COLO668 (cell line): Measurements from ENCODE around the gene PRCC.
A peak's percentile ranks its signal among the peaks of the same experiment; 100 is the strongest.

Experiments
- DNase-seq: peaks from one replicate; lab custom pipeline; 2025; ENCODE audit not compliant: unreplicated experiment; lab: John Stamatoyannopoulos, UW

Gene PRCC, protein sequence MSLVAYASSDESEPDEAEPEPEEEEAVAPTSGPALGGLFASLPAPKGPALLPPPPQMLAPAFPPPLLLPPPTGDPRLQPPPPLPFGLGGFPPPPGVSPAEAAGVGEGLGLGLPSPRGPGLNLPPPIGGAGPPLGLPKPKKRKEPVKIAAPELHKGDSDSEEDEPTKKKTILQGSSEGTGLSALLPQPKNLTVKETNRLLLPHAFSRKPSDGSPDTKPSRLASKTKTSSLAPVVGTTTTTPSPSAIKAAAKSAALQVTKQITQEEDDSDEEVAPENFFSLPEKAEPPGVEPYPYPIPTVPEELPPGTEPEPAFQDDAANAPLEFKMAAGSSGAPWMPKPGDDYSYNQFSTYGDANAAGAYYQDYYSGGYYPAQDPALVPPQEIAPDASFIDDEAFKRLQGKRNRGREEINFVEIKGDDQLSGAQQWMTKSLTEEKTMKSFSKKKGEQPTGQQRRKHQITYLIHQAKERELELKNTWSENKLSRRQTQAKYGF

DNA sequence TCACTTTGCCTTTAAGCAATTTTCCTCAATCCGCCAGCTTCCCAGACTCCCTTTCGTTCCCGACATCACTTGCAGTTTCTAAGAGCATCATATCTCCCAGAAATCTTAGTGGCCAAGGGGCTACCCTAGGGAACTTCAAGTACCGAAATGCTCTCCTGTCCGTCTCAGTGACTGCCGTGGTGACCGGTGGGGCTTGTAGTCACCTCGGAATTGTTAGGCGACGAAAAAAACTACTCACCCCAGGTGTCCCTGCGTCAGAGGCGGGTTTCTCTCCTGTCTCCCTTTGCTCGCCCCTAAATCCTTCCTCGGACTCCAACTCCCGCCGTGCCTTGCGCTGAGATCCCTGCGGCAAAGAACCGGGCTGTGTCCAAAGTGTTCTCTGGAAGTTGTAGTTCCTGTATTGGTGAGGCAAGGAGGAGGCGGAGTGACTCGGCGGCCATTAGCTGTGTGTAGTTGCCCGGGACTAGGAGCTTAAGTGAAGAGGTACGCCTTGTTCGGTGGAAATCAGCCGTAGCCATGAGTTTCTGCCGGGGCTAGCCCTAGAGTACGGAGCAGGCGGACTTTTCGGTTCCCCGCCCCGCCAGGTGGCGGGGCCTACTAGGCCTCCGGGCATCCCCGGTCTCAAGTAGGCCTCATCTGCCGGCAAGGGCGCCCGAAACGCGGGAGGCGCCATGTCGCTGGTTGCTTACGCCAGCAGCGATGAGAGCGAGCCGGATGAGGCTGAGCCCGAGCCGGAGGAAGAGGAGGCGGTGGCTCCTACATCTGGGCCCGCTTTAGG is at the start of gene PRCC:
Gene PRCC, plus strand, starts transcription at position 435 of the 778 bp plus-strand sequence. Its CDS starts 237 bp downstream, at position 672.
- peak; percentile 99 for DNase-seq

DNA sequence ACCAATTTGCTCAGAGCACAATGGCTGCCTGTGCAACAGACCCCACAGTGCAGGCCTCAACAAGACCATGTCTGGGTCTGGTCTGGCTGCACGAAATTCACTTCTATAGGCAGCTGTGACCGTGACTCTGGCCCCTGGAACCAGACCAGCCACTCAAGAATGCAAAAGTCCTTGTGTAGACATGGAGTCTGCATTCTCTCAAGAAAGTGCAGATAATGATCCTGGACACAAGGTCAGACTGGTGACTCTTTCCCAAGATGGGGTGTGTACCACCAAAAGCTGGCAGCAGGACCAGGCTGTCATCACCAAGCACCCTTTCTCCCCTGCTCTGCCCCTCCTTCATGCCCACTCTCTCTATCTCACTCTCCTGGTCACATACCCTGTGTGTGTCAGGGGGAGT is 46.2 kb upstream of the PRCC start:
- DNase-seq: no peak

DNA sequence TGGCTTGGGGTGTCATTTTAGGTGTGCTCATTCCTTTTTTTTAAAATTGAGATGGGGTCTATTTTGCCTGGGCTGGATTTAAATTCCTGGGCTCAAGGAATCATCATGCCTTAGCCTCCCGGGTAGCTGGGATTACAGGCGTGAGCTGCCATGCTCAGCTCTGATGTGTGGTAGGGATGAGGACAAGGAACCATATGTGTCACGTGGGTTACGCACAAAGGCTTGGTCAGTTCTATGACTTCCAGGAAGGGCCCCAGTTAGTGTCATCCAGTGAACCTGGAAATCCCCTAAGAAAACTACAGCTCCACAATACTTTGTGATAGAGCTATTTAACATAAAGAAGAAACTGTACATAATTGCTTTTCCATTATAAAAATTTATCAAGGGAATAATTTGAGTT is 45.8 kb upstream of the PRCC start:
- no peak for DNase-seq

DNA sequence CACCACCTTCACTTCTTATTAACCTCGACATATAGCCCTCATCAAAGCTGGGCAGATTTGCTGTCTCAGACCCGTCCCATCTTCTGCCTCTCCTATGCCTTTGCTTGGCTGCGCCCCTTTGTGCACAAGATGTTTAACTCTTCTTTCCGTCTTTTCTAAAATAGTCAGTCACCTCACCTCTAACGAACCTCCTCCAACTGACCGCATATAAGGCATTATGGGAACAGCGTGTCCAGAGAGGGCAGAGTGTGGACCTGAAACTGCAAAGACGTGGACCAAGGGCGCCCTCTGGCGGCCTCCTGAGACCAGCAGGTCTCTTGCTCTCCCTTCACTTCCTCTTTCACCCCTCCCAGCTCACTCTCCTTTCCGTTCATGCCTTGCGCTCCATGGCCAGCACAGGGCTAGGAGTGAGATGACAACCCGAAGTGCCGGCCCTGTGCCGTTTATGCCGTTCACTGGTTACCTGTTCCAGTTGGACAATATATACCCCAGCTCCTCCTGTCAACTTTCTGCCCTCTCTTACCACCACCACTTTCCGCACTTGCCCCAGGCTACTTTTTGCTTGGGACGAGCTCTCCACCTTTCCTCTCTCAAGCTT is 41.6 kb upstream of the PRCC start:
- DNase-seq: peak; percentile 93

DNA sequence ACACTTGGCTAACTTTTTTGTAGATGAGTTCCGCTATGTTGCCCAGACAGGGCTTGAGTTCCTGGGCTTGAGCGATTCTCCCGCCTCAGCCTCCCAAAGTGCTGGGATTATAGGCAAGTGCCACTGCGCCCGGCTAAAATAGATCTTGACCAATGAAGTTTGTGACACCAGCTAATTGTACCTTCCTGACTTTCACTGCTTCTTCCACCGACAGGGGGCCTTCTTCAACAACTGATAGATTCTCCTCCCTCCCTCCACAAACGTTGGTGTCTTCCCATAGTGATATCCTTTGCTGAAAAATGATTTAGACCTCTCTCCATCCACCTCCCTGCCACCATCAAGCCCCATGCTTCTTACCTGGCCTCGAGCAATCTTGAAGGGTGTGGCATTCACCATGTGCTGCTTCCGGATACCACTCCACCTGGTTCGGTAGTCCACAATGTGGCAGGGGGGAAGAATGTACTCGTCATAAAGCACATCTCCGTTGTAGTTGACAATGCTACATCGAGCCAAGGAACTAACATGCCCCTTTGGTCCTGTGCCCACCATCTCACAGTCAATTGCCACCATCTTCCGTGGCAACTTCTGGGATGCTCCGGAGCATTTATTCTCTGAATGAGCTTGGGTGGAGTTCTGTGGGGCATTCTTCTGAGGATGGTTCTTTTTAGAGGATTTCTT is 40.6 kb upstream of the PRCC start:
- peak; percentile 66 for DNase-seq

DNA sequence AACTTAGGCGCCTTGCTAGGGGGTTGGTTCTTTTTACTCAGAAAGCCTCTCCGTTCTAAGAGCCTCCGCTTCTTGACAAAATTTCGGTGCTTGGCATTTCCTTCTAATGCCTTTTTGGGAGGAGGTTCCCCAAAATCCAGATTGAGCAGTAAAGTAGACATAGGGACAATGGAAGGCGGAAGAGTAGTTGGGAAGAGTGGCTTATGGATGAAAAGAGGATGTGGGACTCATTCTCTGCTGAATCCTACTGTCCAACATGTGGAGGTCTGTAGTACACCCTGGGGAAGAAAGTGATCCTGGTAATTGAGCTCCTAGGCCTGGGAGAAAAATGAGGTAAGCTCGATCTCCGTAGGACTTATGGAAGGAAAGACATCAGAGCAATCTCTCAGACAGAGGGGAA is 39.8 kb upstream of the PRCC start:
- no peak for DNase-seq

DNA sequence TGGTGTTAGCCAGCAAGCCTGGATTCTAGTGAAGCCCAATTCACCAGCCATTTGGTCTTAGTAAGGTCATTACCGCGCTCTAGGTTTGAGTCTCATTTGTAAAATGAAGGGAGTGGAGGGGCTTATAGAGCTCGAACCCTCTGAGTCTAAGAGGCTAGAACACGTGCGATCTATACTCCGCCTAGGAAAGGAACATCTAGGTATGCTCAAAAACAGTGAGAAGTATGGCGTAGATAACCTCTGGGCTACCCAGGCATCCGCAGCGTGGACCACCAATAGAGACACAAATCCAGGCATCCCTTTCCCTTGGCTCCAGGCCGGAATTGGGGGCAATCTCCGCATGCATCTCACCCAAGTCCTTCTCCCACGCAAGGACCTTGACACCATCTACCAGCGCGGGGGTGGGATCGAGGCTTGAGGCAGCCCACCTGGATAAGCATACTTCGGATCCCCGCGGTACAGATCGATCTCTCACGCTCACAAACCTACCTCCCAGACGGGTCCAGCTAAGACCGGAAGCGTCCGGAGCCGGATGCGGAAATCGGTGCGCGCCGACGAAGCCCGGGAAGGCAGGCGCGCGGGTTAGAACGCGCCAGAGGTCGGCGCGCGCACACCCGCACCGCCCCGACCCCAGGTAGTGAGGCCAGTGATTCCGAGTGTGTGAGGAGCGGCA is 39.3 kb upstream of the PRCC start, which contains the start of gene METTL25B:
Gene METTL25B, plus strand, starts transcription at position 544 of the 673 bp plus-strand sequence. CDS start 636 bp downstream, outside the sequence.
- peak; percentile 94 for DNase-seq

DNA sequence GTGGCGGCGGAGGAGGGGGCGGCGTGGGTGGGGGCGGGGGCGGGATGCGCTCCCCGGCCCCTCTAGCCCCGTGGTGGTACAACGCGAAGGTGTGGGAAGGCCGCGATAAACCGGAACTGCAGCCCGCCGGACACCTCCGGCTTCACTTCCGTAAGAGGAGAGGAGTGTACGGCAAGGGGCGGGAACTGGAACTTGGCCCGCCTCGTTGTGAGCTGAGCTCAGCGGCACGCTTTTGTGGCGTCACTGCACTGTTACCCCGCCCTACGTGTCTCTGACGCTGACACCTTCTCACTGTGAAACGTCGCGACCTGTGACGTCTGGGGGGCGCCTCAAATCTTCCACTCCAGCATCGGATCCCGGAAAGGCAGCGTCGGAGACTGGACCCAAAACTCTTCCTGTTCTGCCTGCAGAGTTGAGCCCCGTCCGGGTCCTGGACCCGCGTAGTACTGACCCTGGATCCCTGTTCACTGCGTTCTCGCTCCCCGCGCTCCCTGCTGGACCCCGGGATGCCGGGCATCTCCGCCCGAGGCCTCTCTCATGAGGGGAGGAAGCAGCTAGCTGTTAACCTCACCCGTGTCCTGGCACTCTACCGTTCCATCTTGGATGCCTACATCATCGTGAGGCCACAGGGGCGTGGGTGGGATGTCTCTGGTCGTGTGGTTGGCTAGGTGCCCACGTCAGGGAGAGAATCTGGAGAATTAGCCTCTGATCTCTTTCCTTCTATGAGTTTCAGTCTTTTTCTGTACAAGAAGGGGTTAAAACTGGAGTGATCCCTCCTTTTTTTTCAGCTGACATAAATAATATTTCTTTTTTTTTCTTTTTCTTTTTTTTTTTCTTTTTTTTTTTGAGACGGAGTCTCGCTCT is 38.5 kb upstream of the PRCC start, which contains the start of gene ISG20L2:
Gene ISG20L2, minus strand, starts transcription at position 168 of the 864 bp plus-strand sequence. CDS start 1,114 bp downstream, outside the sequence.
- DNase-seq: peak; percentile 98

DNA sequence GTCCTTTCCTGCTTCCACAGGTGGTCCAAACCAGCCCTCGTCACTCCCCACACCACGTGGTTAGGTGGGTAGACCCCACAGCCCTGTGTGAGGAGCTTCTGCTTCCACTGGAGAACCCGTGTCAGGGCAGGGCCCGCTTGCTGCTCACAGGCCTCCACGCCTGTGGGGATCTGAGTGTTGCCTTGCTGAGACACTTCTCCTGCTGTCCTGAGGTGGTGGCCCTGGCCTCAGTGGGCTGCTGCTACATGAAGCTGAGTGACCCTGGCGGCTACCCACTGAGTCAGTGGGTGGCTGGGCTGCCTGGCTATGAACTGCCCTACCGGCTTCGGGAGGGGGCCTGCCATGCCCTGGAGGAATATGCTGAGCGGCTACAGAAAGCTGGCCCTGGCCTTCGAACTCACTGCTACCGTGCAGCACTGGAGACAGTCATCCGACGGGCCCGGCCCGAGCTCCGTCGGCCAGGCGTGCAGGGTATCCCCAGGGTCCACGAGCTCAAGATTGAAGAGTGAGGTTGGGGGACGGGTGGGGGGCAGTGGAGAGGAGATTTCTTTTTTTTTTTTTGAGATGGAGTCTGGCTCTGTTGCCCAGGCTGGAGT is 33.2 kb upstream of the PRCC start:
- no peak for DNase-seq

DNA sequence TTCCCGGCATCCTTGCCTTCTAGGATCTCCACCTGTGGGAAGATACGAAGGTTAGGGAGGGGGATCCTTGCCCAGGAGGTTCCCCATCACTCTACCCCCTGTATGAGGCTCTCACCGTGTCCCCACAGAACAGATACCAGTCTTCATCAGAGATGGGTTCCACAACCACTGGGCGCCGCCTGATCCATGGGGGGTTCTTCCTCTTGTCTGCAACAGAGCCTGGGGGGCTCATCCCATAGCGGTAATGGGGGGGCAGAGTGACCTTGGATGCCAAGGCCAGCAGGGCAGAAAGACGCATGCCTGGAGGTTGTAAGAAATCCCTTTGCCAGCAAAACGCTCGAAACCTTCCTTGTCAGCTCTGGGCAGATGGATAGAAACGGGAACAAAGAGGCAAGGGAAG is 28.9 kb upstream of the PRCC start:
- DNase-seq: no peak

DNA sequence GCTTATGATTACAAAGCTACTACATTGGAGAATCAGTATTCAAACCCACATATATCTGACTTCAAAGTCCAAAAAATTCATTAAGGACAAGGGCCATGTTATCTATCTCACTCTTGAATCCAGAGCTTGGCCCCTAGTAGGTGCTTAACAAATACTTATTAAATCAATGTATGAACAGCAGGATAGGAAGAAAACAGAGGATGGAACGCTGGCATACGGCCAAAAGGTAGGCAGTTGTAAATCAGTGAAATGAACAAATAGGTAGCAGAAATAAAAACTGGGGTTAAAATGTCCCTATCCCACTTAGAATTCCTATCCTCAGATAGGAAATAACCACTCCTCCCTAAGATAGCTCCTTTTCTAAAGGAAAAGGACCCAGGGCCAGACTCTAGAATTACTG is 28.4 kb upstream of the PRCC start:
- no peak for DNase-seq

DNA sequence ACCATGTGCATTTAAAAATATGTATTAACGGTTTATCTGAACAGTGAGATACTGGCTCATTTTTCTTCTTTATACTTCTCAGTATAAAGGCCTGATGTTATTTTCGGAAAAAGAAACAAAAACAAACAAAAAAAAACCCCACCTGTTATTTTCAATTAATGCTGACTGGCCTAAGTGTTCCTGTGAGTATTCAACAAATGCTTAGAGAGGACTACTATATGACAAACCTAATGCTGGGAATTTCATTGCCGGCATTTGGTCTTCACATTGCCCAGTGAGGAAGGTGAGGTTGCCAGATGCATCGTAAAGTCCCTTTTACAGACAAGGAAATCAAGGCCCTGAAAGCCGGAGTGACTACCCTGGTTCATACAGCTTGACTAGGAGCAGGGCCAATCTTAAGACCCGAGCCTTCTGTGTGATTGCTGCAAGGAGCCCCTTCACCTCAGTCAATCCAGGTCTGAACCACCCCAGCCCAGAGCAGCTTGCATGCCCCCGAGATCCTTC is 27.0 kb upstream of the PRCC start:
- DNase-seq: no peak

DNA sequence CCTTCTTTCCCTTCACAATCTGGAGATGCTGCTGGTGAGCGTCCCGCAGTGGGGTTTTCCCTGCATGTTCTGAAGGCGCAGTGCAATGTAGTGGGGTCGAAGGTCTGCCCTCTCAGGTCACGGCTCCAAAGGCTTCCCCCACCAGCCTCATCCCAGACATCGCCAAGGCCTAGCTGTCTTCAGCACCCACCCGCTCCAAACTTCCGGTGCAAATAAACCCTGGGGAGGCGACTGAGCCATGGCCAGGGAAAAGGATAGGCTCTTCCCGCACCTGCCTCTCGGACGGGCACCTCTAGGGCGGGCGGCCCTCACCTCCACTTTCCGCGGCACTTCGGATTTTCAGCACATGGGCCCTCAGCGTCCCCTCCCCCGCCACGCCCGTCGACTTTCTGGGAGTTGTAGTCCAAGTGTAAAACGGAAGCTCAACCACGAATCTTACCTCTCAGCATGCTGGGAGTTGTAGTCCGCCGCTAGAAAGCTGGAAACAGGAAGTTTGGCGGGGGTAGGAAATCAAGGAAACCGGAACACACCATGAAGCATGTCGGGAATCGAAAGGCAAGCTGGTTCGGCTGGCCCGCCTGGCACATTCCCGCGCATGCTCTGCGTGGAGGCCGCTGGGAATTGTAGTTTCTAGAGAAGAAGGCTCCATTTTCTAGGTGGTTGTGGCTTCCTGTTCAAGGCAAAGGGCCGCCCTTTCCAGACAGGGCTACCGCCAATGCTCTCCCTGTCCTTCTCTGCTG is 26.4 kb upstream of the PRCC start, which contains the start of gene MRPL24:
Gene MRPL24, minus strand, starts transcription at position 348 of the 740 bp plus-strand sequence. CDS start 2,384 bp downstream, outside the sequence.
- DNase-seq: peak; percentile 98

DNA sequence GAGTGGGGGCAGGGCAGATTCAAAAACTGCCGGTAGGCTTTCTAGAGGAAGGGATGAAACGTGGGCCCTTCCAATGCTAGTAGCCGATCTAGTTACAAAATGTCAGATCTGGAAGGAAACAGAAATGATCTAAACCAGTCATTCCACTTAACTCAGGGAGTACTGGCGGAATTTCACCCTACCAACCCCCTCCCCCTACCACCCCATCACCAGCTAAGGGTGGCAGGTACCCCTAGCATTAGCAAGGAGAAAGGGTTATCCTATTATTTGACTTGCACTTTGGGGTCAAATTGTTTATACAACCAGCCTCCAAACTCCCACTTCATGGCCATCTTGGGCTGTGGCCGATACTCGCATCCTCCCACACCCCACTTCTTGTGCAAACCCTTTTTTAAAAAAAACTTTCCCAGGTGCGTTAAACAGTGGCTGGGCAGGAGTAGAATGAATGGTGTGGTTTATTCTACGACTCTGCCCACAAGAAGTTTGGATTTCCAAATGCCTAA is 25.8 kb upstream of the PRCC start:
- DNase-seq: no peak

DNA sequence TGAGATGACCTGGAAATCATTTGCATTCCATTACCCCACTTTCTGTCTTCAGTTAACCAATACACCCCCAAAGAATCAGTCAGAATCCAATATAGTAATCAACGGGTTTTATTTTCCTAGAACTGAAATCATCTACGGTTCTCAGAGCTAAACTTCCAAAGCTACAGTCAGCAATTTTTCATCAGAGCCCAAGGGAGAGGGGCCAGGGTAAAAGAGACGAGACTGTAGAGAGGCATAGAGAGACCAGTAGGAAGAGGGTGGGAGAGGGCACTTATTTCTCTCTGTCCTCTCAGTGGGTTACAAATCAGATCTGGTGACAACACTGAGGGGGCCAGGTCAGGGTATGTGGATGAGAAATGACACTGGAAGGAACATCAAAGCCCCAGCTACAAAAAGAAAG is 25.3 kb upstream of the PRCC start:
- no peak for DNase-seq

DNA sequence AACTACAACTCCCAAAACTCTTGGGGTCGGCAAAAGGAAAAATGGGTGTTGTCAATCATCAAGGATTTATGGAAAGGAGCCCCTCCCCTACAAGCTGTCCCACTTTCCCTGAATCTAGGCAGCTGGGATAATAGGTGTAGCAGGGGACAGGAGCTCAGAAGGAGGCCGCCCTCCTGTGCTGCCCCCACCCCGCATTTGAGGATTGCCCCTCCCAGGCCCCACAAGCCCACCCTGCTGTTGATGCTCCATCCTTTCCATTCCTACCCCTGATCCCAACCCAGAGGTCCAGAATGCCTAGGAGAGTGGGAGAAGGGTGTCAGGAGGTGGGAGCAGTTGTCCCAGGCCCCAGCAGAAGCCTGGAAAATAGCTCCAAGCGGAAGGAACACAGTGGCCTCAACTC is 24.5 kb upstream of the PRCC start:
- DNase-seq: no peak

DNA sequence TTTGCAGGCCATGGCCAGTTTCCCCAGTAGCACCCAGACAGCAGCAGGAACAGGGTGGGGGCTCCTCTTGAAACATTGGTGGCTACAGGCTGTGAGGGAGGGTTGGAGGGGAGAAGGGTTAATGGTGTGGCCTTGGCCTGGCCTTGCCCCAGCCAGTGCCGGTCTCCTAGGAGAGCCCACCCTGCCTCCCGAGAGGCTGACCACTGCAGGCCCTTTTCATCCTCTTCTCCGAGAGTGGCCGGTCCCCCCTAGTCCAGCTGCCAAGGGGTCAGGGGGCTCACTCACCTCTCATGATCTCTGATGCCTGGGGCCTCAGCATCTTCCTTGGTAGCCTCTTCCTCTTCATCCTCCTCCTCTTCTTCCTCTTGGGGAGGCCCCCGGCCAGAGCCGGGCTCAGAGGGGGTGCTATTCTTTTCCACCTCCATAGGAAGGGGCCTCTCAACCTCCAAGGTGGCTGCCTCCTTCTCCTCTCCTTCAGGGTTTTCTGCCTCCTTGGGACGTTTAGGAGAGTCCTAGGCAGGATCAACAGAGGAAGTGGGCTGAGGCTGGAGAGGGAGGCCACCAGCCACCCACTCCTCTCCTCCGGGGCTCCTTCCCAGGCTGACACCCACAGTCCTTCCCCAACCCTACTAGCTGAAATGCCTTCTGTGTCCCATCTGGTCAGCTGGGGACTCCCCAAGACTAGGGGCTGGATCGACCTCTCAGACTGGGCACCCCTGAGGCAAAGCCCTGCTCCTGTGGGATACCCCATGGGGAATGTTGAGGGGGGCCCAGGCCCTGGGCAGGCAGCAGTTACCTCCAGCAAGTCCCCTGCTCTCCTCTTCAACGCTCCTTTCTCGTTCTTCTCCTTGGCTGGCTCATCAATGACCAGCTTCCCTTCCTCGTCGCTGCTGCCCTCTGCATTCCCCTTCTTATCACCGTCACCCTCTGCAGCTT is 23.7 kb upstream of the PRCC start:
- no peak for DNase-seq
